HEK293T (cell line): ENCODE results near the gene BIRC6.
"Not testable (repeated sequence)": the region's sequence is repeated elsewhere in the genome, so short reads cannot be mapped to it uniquely, and the experiment has no call there.

ENCODE experiments used
- ARNT ChIP-seq: fragments of 450-650 bp; IDR thresholded peaks from 2 replicates; pipeline ENCODE4 v1.6.1; 2017; ENCODE audit warnings: mild to moderate bottlenecking
- FOXM1 ChIP-seq: fragments of 450-650 bp; IDR thresholded peaks from 2 replicates; pipeline ENCODE4 v1.6.1; 2017; ENCODE audit warnings: mild to moderate bottlenecking, borderline replicate concordance
- TARDBP ChIP-seq: fragments of 450-650 bp; IDR thresholded peaks from 2 replicates; pipeline ENCODE4 v1.6.1; 2016

- not testable (repeated sequence) for TF ChIP-seq ARNT, TARDBP, FOXM1
Observed at GRCh38 chr2:32370942-32371341, 14.1 kb downstream of the BIRC6 start.
